AG10803 (cell line): ENCODE results near the gene HOXC6.
"Not testable (repeated sequence)": the region's sequence is repeated elsewhere in the genome, so short reads cannot be mapped to it uniquely, and the experiment has no call there.

Source experiments
- DNase-seq: peaks from one replicate; pipeline ENCODE4 v3.0.0; 2010; ENCODE audit warnings: low read depth
- H3K4me3 ChIP-seq: 2 replicates; pipeline ENCODE4 v1.5.1; 2011; ENCODE audit warnings: mild to moderate bottlenecking, low read length, control low read depth
- CTCF ChIP-seq: conservative IDR thresholded peaks from 2 replicates; pipeline ENCODE4 v1.5.1; 2011; ENCODE audit warnings: mild to moderate bottlenecking, low read length, control low read depth, inconsistent platforms

Gene HOXC6

GRCh38 chr12:54071942-54072341 is 43.7 kb downstream of the HOXC6 start:
- no peak for DNase-seq
- no peak overlapping the region for H3K4me3 ChIP-seq
- no peak for TF ChIP-seq CTCF

GRCh38 chr12:54074308-54074707 is 46.1 kb downstream of the HOXC6 start:
- DNase-seq, result no peak
- TF ChIP-seq CTCF, result no peak
- no peak overlapping the region for H3K4me3 ChIP-seq

GRCh38 chr12:54075409-54075808 is 47.2 kb downstream of the HOXC6 start:
- TF ChIP-seq CTCF, result no peak
- no peak for DNase-seq
- H3K4me3 ChIP-seq, result no peak overlapping the region

GRCh38 chr12:54075974-54076373 is 47.7 kb downstream of the HOXC6 start:
- no peak for TF ChIP-seq CTCF
- no peak overlapping the region for H3K4me3 ChIP-seq
- DNase-seq, result no peak

- DNase-seq, result not testable (repeated sequence)
- peak overlapping the region; percentile 54 for H3K4me3 ChIP-seq
Observed at GRCh38 chr12:54077843-54078242, 49.6 kb downstream of the HOXC6 start.

GRCh38 chr12:54079115-54079514 is 50.9 kb downstream of the HOXC6 start:
- H3K4me3 ChIP-seq, result peak overlapping the region; percentile 52
- DNase-seq, result not testable (repeated sequence)
